HCT116 (cell line): Measurements from ENCODE around the gene TTC33. TPM values are rescaled to one million over a fixed set of nuclear protein-coding genes. Genes with fewer than 3 reads are reported as not detected.

Experiments
- ATAC-seq: fragments of 200-7000 bp; cut with Tn5 transposase; 2 replicates; pipeline ENCODE4 v1.9.1; 2020; ENCODE audit warnings: mild to moderate bottlenecking, moderate library complexity
- BruUV-seq: library from RNA; stranded (reverse); fragments of 400-500 nt; replicated peaks from 2 replicates; lab custom pipeline; 2021; lab: Mats Ljungman, UMichigan
- CTCF ChIA-PET: fragments of 300-600 bp; sonication (Branson Sonifier 250); formaldehyde crosslinking; loops from one replicate; lab custom pipeline; 2021; ENCODE audit warnings: antibody characterized with exemption; lab: Charles Lee
- POLR2A ChIA-PET: fragments of 300-600, 350-600 bp; sonication (Branson Sonifier 250); formaldehyde crosslinking; loops from one replicate; lab custom pipeline; 2021; ENCODE audit warnings: antibody characterized with exemption; lab: Charles Lee
- RAD21 ChIA-PET, 2 experiments: fragments of 300-600 bp; sonication (Branson Sonifier 250); formaldehyde crosslinking; loops; one replicate each; lab custom pipeline; 2023; ENCODE audit warnings: low total read pairs in 2 of 2; ENCODE audit not compliant: uncharacterized antibody in 2 of 2, unreplicated experiment in 2 of 2, low non-redundant PET in 1 of 2; lab: Charles Lee
- DNase-seq: peaks from one replicate; pipeline ENCODE4 v3.0.0-alpha.2; 2010; ENCODE audit warnings: low read depth, low spot score
- H2AFZ ChIP-seq: fragments of 200-600 bp; shearing (Covaris generic), sonication (generic); 2 replicates; pipeline ENCODE4 v1.6.1; 2017; ENCODE audit warnings: low read depth, mixed run types, mixed read lengths, antibody characterized with exemption, low read length; ENCODE audit not compliant: poor library complexity, severe bottlenecking
- H3K27ac ChIP-seq: 2 replicates; pipeline ENCODE4 v1.5.1; 2012; ENCODE audit warnings: low read depth, low read length
- H3K27me3 ChIP-seq: fragments of 200-600 bp; sonication (generic); 2 replicates; pipeline ENCODE4 v1.6.1; 2016; ENCODE audit warnings: mixed run types, low read length, mixed read lengths; ENCODE audit not compliant: insufficient read depth
- H3K36me3 ChIP-seq, 2 experiments: fragments of 200-500 bp in 1 of 2; fragments of 200-600 bp in 1 of 2; sonication (Bioruptor generic) in 1 of 2; sonication (generic) in 1 of 2; 2 replicates each; pipeline versions ENCODE4 v1.5.1 to v1.6.1; 2014 to 2016; ENCODE audit warnings: low read length in 2 of 2, inconsistent platforms in 1 of 2, mixed read lengths in 1 of 2, mixed run types in 1 of 2; ENCODE audit not compliant: insufficient read depth in 2 of 2, control insufficient read depth in 1 of 2
- H3K4me1 ChIP-seq, 2 experiments: fragments of 200-600 bp in 1 of 2; sonication (generic) in 1 of 2; 2 replicates each; pipeline versions ENCODE4 v1.5.1 to v1.6.1; 2012 to 2017; ENCODE audit warnings: low read length in 2 of 2, inconsistent platforms in 1 of 2, mild to moderate bottlenecking in 1 of 2, mixed read lengths in 1 of 2, mixed run types in 1 of 2, moderate library complexity in 1 of 2; ENCODE audit not compliant: insufficient read depth in 2 of 2, control insufficient read depth in 1 of 2
- H3K4me2 ChIP-seq: fragments of 200-600 bp; sonication (generic); 2 replicates; pipeline ENCODE4 v1.6.1; 2017; ENCODE audit warnings: mixed run types, low read length, mixed read lengths
- H3K4me3 ChIP-seq, 2 experiments: fragments of 200-600 bp in 1 of 2; sonication (generic) in 1 of 2; replicated peaks in 1 of 2; 2 replicates each; pipeline ENCODE4 v1.5.1; 2011 to 2016; ENCODE audit warnings: low read length in 2 of 2, control low read depth in 1 of 2, low read depth in 1 of 2, mild to moderate bottlenecking in 1 of 2, mixed read lengths in 1 of 2, mixed run types in 1 of 2
- H3K79me2 ChIP-seq: fragments of 200-600 bp; sonication (generic); 2 replicates; pipeline ENCODE4 v1.6.1; 2017; ENCODE audit warnings: mild to moderate bottlenecking, mixed run types, low read length, moderate library complexity, mixed read lengths; ENCODE audit not compliant: insufficient read depth
- H3K9ac ChIP-seq: fragments of 200-600 bp; sonication (generic); 2 replicates; pipeline ENCODE4 v1.6.1; 2016; ENCODE audit warnings: low read length, mixed read lengths
- H3K9me2 ChIP-seq: fragments of 200-600 bp; sonication (generic), shearing (Covaris generic); 2 replicates; pipeline ENCODE4 v1.6.1; 2017; ENCODE audit warnings: mixed run types, mild to moderate bottlenecking, moderate library complexity; ENCODE audit not compliant: insufficient read depth
- H3K9me3 ChIP-seq, 2 experiments: fragments of 200-500 bp in 1 of 2; fragments of 200-600 bp in 1 of 2; sonication (Bioruptor generic) in 1 of 2; sonication (generic) in 1 of 2; 2 replicates each; pipeline ENCODE4 v1.6.1; 2014 to 2017; ENCODE audit warnings: low read length in 2 of 2, mixed read lengths in 2 of 2, inconsistent platforms in 1 of 2, low read depth in 1 of 2, mild to moderate bottlenecking in 1 of 2, mixed run types in 1 of 2, moderate library complexity in 1 of 2; ENCODE audit not compliant: control insufficient read depth in 1 of 2, insufficient read depth in 1 of 2
- H4K20me1 ChIP-seq: fragments of 200-600 bp; sonication (generic), shearing (Covaris generic); 2 replicates; pipeline ENCODE4 v1.6.1; 2017; ENCODE audit warnings: mixed run types, mild to moderate bottlenecking, moderate library complexity; ENCODE audit not compliant: insufficient read depth
- CBX3 ChIP-seq: IDR thresholded peaks from 2 replicates; pipeline ENCODE4 v1.6.1; 2012; ENCODE audit warnings: low read depth
- CEBPB ChIP-seq: IDR thresholded peaks from 2 replicates; pipeline ENCODE4 v1.6.1; 2012; ENCODE audit warnings: low read depth
- EGR1 ChIP-seq: IDR thresholded peaks from 2 replicates; pipeline ENCODE4 v1.6.1; 2012; ENCODE audit warnings: low read depth
- FOSL1 ChIP-seq: IDR thresholded peaks from 2 replicates; pipeline ENCODE4 v1.6.1; 2012; ENCODE audit warnings: low read depth
- JUND ChIP-seq: IDR thresholded peaks from 2 replicates; pipeline ENCODE4 v1.6.1; 2012
- POLR2AphosphoS5 ChIP-seq: IDR thresholded peaks from 2 replicates; pipeline ENCODE4 v1.6.1; 2011; ENCODE audit warnings: mild to moderate bottlenecking, low read depth, low read length, moderate library complexity
- RAD21 ChIP-seq: IDR thresholded peaks from 2 replicates; pipeline ENCODE4 v1.6.1; 2012; ENCODE audit warnings: low read depth, mild to moderate bottlenecking
- SRF ChIP-seq: IDR thresholded peaks from 2 replicates; pipeline ENCODE4 v1.6.1; 2012; ENCODE audit warnings: low read depth
- YY1 ChIP-seq: IDR thresholded peaks from 2 replicates; pipeline ENCODE4 v1.6.1; 2011; ENCODE audit warnings: low read length, low read depth, moderate library complexity, mild to moderate bottlenecking; ENCODE audit not compliant: insufficient replicate concordance; ENCODE audit errors: extremely low read depth
- ZFX ChIP-seq: fragments of 450-650 bp; IDR thresholded peaks from 2 replicates; pipeline ENCODE4 v1.6.1; 2017
- intact Hi-C: fragments of 100-400 bp; cut with micrococcal nuclease; formaldehyde crosslinking; loops from 2 replicates; pipeline ENCODE4 v1.10.0; 2022
- total RNA-seq: library from RNA; stranded (reverse); gene quantifications from one replicate; pipeline ENCODE4 v1.2.1, GENCODE V29; 2021; ENCODE audit not compliant: unreplicated experiment

TTC33 gene
- total RNA-seq, 1 experiment from 2014 or later = 14.5 TPM

GRCh38 chr5:40678026-40678425, 77.7 kb downstream of the TTC33 start:
- no peak for DNase-seq
- POLR2A ChIA-PET = interaction anchor here (0.7 kb wide), 1 partner anchor 475 kb away, joined by 4 read pairs; no protein-coding TSS in a partner anchor
- no TSS peak for BruUV-seq
- no peak for ATAC-seq
- no peaks in the 10 kb centered on the region for H3K9me2 ChIP-seq
- H3K36me3 ChIP-seq = no peaks in the 10 kb centered on the region
- RAD21 ChIA-PET = no interaction called here
- H3K9me3 ChIP-seq = no peaks in the 10 kb centered on the region
- H3K4me1 ChIP-seq = peaks cover 19 to 33% of the 10 kb centered on the region in 2 experiments
- no peaks in the 10 kb centered on the region for H4K20me1 ChIP-seq
- H3K4me2 ChIP-seq = peak overlapping the region; percentile 73; the same call in 1 of the 2 replicates
- CTCF ChIA-PET = no interaction called here
- H3K9ac ChIP-seq = no peak overlapping the region
- H3K27ac ChIP-seq = peak overlapping the region; percentile 92; the same call in 1 of the 2 replicates
- H3K4me3 ChIP-seq = peak overlapping the region; percentile 60 to 70; a peak in 3 of 4 replicates
- TF ChIP-seq EGR1 (no peak), CEBPB (no peak), SRF (no peak), RAD21 (no peak), ZFX (no peak), POLR2AphosphoS5 (no peak), YY1 (no peak), JUND (no peak), CBX3 (no peak)
- H3K27me3 ChIP-seq = no peaks in the 10 kb centered on the region
- intact Hi-C loops = no loop called here
- no peak overlapping the region for H2AFZ ChIP-seq
- H3K79me2 ChIP-seq = no peaks in the 10 kb centered on the region

DNA sequence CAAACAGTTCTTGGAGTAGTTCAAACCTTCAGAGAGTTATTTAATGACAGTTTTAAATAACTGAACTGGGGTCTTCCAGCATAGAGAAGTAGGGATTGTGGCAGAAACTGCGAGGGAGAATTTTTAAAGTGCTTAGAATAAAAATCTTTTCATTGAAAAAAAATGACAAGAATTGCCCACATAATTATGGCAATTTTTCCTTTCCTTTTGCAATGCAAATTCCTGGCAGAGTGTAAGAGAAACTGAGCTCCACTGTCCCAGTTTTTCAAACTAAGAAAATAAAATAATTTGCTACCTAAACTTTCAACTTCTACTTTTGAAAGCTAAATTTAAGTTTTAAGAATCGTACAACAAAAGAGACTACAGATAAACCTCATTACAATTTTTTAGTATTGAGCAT, 78.3 kb downstream of the TTC33 start:
- no peaks in the 10 kb centered on the region for H4K20me1 ChIP-seq
- DNase-seq = no peak
- BruUV-seq = no TSS peak
- peak overlapping the region; percentile 36 for H3K4me2 ChIP-seq
- H3K27ac ChIP-seq = no peak overlapping the region; the same call in 1 of the 2 replicates
- no peak overlapping the region for H2AFZ ChIP-seq
- H3K27me3 ChIP-seq = no peaks in the 10 kb centered on the region
- H3K9me2 ChIP-seq = no peaks in the 10 kb centered on the region
- ChIA-PET CTCF (no interaction called here), POLR2A (interaction anchor here (0.7 kb wide), 1 partner anchor 474 kb away, joined by 4 read pairs; no protein-coding TSS in a partner anchor), RAD21 (no interaction called here)
- H3K79me2 ChIP-seq = no peaks in the 10 kb centered on the region
- H3K4me1 ChIP-seq = peaks cover 19 to 33% of the 10 kb centered on the region in 2 experiments
- no peak overlapping the region for H3K4me3 ChIP-seq
- no peaks in the 10 kb centered on the region for H3K36me3 ChIP-seq
- H3K9ac ChIP-seq = no peak overlapping the region
- no peaks in the 10 kb centered on the region for H3K9me3 ChIP-seq
- no peak for TF ChIP-seq RAD21
- 0 out of 2 replicates have a peak, but pooled peaks have one; percentile 3 for TF ChIP-seq FOSL1
- ATAC-seq = no peak
- intact Hi-C loops = no loop called here
